ENCODE results near the gene ARAF. TPM values are rescaled to one million over a fixed set of nuclear protein-coding genes. Genes with fewer than 3 reads are reported as not detected.
A peak's percentile ranks its signal among the peaks of the same experiment; 100 is the strongest.

The ARAF gene
- total RNA-seq, 4 donors from 2014 or later = 26.8 to 46.4 (median 34.5) TPM

GRCh38 chrX:47523297-47523696 is 37.7 kb upstream of the ARAF start:
- DNase-seq (ENCODE audit: low spot score in 2 of 2) = peak; percentile 50 to 95
- intact Hi-C loops (cut with DNase I; ENCODE audit: low total_unique reads) = loop anchor here (10.0 kb wide), 1 partner anchor 328 kb away; the partner anchor contains the start of gene UBA1
- WGBS, 2 donors = 1 to 18% methylated on average over 31 to 32 of the region's 33 CpGs
- peak in 1 of 3 donors; percentile 18 for TF ChIP-seq CTCF (IDR thresholded peaks at IDR 0.05)
- TF ChIP-seq POLR2A (IDR thresholded peaks at IDR 0.05) = no peak
- peak overlapping the region; percentile 25 for H3K4me3 ChIP-seq (ENCODE audit: low read depth, poor library complexity, severe bottlenecking)

- 4 to 28% methylated on average over 14 to 32 of the region's 34 CpGs for whole genome bisulfite sequencing, 2 donors
- intact Hi-C loops (cut with DNase I; ENCODE audit: low total_unique reads) = loop anchor here (10.0 kb wide), 1 partner anchor 329 kb away; the partner anchor contains the start of gene UBA1
- TF ChIP-seq POLR2A (IDR thresholded peaks at IDR 0.05) (no peak), CTCF (IDR thresholded peaks at IDR 0.05) (no peak)
These were observed 37.3 kb upstream of the ARAF start for GRCh38 chrX:47523713-47524166.

GRCh38 chrX:47529548-47529947 is 31.5 kb upstream of the ARAF start:
- no peak overlapping the region for H3K4me3 ChIP-seq (ENCODE audit: low read depth, poor library complexity, severe bottlenecking)
- DNase-seq (ENCODE audit: low spot score in 2 of 2) = no peak
- 84 to 100% methylated on average over 2 to 8 of the region's 8 CpGs for WGBS, 2 donors
- TF ChIP-seq CTCF (IDR thresholded peaks at IDR 0.05) (no peak), POLR2A (IDR thresholded peaks at IDR 0.05) (no peak)
- intact Hi-C loops (cut with DNase I; ENCODE audit: low total_unique reads) = loop anchor here (10.0 kb wide), 1 partner anchor 335 kb away; the partner anchor contains the start of gene UBA1

More at GRCh38 chrX:47523713-47524166, 37.3 kb upstream of the ARAF start:
- H3K4me3 ChIP-seq (ENCODE audit: low read depth, poor library complexity, severe bottlenecking) = peak overlapping the region; percentile 25
- DNase-seq (ENCODE audit: low spot score in 2 of 2) = no peak

- intact Hi-C loops (cut with DNase I; ENCODE audit: low total_unique reads) = no loop called here
- TF ChIP-seq CTCF (IDR thresholded peaks at IDR 0.05) (no peak), POLR2A (IDR thresholded peaks at IDR 0.05) (no peak)
- H3K4me3 ChIP-seq (ENCODE audit: low read depth, poor library complexity, severe bottlenecking) = no peak overlapping the region
- no peak for DNase-seq (ENCODE audit: low spot score in 2 of 2)
- 78 to 91% methylated on average over 6 of the region's 6 CpGs for WGBS, 2 donors
These were observed 31.0 kb upstream of the ARAF start for GRCh38 chrX:47530049-47530448.

GRCh38 chrX:47539860-47540259 is 21.1 kb upstream of the ARAF start:
- no peak for DNase-seq (ENCODE audit: low spot score in 2 of 2)

More at GRCh38 chrX:47539860-47540259, 21.1 kb upstream of the ARAF start:
- H3K4me3 ChIP-seq (ENCODE audit: low read depth, poor library complexity, severe bottlenecking) = no peak overlapping the region
- TF ChIP-seq POLR2A (IDR thresholded peaks at IDR 0.05) (no peak), CTCF (IDR thresholded peaks at IDR 0.05) (no peak)
- intact Hi-C loops (cut with DNase I; ENCODE audit: low total_unique reads) = no loop called here

All from lower leg skin (tissue), 4 donors.